Smooth muscle cell of the brain vasculature (primary cell): ENCODE results near the gene SLC7A7.
"Not testable (repeated sequence)": the region's sequence is repeated elsewhere in the genome, so short reads cannot be mapped to it uniquely, and the experiment has no call there.

ENCODE experiments used
- DNase-seq: peaks from one replicate; pipeline ENCODE4 v3.0.0-alpha.2; 2012; ENCODE audit warnings: low read depth, low spot score

Gene SLC7A7

DNA sequence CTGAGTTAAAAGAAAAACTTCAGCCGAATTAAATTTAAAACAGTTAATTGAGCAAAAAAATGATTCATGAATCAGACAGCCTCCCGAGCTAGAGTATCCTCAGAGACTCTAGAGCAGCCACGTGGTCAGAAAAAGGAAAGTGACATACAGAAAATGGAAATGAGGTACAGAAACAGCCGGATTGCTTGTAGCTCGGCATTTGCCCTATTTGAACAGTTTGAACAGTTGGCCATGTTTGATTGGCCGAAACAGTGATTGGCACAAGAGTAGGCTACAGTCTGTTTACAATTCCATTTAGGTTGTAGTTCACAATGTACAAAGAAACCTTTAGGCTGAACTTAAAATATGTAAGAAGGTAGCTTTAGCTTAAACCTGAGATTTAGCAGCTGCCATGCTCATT, 61.6 kb downstream of the SLC7A7 start:
- no peak for DNase-seq

DNA sequence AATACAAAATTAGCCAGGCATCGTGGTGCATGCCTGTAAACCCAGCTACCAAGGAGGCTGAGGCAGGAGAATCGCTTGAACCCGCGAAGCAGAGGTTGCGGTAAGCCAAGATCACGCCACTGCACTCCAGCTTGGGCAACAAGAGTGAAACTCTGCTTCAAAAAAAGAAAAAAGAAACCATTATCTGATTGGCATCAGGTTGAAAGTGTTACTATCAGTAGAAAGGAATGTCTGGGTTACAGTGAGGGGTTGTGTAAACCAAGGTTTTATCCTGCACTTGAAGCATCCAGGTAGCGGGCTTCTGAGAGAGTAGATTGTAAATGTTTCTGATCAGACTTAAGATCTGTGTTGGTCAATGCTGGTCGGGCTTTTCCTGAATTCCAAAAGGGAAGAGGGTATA, 62.8 kb downstream of the SLC7A7 start:
- DNase-seq: no peak

DNA sequence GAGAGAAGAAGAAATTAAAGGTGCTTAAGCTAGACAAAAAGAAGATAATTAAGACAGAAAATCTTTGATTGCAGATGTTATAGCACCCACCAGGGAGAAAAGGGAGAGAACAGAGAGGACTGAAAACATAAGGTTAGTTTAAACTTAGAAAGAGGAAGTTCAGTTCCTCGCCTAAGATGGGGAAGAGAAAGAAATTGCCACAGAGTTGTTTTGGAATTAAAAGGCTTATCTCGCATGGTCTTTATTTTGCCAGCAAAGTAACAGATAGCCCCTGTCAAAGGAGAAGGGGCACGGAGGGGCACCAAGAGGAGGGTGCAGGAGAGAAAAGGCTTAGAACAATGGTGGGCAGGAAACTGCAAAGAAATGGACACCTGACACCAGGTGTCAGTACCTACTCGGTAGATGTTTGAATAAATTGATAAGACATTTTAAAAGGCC, 66.6 kb downstream of the SLC7A7 start:
- no peak for DNase-seq

DNA sequence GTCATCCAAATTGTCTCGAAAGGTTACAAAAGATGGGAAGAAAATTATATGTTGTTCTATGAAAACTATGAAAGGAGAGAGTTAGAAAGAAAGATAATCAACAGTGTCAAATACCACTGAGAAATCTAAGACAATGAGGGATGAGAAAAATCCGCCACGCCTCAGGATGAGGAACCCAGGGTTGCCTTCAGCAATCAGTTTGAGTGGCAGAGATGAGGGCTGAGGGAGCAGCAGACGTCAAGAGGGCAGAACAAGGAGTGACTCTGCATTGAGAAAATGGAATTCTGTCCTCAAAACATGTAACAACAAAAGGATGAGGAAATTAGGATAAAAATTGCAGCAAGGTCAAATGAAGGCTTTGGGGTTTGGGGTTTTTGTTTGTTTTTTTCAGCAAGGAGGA, 67.0 kb downstream of the SLC7A7 start:
- DNase-seq: no peak

DNA sequence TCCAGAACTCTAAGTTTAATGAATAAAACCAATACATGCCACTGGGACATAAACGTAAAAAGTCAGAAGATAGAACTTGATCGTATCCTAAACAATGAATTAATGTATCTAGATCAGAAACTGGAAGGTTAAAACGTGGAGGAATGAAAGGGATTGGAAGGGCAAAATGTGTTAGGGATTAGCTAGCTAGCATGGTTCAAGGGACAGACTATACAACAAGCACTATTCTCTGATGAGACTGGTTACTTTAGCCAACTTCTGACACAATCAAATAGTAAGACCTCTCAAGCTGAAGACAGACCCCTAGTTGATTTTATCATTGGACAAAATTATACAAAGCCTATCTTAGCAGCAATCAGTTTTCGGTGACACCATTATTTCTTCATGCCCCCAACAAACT, 67.5 kb downstream of the SLC7A7 start:
- no peak for DNase-seq

GRCh38 chr14:22740020-22740419, 75.2 kb downstream of the SLC7A7 start:
- no peak for DNase-seq

GRCh38 chr14:22739423-22739822, 75.8 kb downstream of the SLC7A7 start:
- DNase-seq: no peak

DNA sequence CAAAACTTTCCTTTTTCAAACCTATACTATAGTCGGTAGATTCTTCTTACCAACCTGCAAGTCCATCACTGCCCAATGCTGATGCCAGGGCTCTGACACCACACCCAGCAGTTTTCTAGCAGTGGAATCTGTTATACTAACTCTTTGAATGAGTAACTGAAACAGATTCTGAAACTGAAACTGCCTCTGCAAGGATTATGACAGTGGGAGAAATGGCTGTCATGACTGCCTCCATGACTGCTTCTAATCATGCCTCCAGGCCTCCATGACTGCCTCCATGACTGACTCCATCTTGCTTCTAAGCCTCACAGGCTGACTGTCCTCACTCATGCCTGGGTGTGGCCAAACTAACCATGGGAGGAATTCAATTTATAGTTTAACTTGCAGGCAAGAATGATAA, 78.2 kb downstream of the SLC7A7 start:
- DNase-seq: no peak

DNA sequence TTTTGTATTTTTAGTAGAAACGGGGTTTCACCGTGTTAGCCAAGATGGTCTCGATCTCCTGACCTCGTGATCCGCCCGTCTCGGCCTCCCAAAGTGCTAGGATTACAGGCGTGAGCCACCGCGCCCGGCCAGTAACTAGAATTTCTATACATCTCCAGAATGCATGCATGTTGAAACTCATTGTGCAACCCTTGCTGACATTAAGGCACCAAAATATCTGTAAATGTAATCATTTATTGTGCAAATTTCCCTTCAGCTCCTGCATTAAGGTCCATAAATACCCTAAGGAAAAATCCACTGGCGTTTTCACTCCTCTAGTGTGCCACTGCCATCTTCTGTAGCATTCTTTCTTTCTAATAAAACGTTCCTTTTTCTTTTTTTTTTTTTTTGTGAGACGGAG, 78.9 kb downstream of the SLC7A7 start:
- not testable (repeated sequence) for DNase-seq

GRCh38 chr14:22735096-22735495, 80.1 kb downstream of the SLC7A7 start:
- DNase-seq: no peak

GRCh38 chr14:22733829-22734228, 81.4 kb downstream of the SLC7A7 start:
- no peak for DNase-seq

DNA sequence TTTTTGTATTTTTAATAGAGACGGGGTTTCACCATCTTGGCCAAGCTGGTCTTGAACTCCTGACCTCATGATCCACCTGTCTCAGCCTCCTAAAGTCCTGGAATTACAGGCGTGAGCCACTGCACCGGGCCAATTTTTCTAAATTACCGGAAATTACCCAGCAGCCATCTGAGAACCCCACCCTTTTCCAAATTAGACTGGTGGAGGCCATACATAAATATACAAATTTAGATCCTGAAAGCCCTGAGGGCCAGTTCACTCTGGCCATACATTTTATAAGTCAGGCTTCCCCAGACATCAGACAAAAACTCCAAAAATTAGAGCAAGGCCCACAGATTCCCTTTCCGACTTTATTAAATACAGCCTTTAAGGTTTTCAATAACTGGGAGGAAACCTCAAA, 83.2 kb downstream of the SLC7A7 start:
- not testable (repeated sequence) for DNase-seq

DNA sequence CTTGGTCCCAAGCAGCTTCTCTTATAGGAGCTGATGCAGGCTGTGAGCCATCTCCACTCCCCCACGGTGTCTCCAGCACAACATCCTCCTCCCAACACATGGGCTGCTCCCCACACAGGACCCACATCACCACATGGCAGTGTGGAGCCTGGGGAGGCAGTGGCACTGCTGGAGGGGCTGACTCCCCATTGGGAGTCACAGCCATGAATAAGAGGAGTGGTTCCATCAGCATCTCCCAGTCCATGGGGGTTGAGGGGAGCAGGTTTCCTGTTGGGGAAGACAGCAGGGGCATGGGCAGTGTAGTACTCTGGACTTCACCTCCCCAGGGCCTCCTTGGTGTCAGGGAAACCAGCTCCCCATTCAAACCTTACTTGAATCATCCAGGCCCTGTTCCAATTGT, 89.2 kb downstream of the SLC7A7 start:
- no peak for DNase-seq

GRCh38 chr14:22725374-22725773, 89.9 kb downstream of the SLC7A7 start:
- DNase-seq: not testable (repeated sequence)

DNA sequence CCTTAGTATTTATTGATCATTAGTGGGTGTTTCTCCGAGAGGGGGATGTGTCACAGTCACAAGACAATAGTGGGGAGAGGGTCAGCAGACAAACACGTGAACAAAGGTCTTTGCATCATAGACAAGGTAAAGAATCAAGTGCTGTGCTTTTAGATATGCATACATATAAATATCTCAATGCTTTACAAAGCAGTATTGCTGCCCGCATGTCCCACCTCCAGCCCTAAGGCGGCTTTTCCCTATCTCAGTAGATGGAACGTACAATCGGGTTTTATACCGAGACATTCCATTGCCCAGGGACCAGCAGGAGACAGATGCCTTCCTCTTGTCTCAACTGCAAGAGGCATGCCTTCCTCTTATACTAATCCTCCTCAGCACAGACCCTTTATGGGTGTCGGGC, 90.4 kb downstream of the SLC7A7 start:
- not testable (repeated sequence) for DNase-seq

DNA sequence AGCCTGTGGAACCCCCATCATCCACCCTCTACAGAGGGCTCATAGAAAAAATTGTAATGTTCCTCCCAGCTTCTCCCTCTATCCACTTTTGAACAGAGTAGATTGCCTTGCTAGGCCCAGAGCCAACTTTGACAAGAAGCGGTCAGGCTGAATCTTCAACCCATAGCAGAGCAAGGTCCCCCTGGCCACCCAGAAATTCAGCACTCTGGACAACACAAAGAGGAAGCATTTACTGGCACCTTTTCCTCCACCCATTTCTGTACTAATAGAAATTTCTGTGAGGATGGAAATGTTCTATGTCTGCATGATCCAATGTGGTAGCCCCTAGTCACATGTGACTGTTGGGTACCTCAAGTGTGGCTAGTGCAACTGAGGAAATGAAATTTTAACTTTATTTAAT, 91.4 kb downstream of the SLC7A7 start:
- no peak for DNase-seq
